Measurements from ENCODE around the gene FAM193A.

Gene FAM193A

DNA sequence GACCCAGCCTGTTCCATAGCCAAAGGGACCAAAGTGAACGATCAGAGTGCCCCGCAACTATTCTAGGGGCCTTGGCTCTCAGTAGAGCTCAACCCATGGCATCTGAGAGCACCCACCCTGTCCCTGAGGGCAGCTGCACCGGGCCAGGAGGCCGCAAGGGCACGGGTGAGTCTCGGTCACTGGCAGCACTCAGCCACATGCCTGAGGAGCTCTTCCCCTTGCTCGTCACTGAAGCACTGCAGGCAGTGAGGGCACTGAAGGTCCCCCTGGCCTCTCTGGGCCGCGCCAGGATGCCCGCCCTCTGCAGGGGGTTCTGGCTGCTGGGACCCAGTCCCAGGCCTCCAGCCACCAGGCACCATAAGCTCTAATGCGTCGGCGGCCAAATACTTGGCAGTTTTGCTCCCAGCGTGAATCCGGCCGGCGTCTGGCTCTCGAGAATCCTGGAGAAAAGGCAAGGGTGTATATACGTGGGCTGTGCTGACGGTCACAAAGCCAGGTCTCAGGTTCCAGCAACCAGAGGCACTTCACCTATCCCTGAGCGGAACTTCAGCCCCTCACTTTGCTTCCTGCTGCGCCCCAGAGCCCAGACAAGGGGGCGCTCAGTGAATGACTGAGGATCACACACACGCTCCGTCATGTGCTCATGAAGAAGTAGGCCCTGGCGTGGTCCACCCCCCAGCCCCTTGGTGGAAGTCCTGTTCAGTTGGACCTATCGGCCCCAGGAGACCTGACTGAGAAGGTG lies 205.8 kb downstream of the FAM193A start:
- no peak for DNase-seq (ENCODE audit: insufficient read length, low spot score)
- TF ChIP-seq, protein P1, sequence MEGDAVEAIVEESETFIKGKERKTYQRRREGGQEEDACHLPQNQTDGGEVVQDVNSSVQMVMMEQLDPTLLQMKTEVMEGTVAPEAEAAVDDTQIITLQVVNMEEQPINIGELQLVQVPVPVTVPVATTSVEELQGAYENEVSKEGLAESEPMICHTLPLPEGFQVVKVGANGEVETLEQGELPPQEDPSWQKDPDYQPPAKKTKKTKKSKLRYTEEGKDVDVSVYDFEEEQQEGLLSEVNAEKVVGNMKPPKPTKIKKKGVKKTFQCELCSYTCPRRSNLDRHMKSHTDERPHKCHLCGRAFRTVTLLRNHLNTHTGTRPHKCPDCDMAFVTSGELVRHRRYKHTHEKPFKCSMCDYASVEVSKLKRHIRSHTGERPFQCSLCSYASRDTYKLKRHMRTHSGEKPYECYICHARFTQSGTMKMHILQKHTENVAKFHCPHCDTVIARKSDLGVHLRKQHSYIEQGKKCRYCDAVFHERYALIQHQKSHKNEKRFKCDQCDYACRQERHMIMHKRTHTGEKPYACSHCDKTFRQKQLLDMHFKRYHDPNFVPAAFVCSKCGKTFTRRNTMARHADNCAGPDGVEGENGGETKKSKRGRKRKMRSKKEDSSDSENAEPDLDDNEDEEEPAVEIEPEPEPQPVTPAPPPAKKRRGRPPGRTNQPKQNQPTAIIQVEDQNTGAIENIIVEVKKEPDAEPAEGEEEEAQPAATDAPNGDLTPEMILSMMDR (IDR thresholded peaks at IDR 0.05; ENCODE audit: insufficient read depth, missing control alignments) = no peak
- FAIRE-seq = no peak

DNA sequence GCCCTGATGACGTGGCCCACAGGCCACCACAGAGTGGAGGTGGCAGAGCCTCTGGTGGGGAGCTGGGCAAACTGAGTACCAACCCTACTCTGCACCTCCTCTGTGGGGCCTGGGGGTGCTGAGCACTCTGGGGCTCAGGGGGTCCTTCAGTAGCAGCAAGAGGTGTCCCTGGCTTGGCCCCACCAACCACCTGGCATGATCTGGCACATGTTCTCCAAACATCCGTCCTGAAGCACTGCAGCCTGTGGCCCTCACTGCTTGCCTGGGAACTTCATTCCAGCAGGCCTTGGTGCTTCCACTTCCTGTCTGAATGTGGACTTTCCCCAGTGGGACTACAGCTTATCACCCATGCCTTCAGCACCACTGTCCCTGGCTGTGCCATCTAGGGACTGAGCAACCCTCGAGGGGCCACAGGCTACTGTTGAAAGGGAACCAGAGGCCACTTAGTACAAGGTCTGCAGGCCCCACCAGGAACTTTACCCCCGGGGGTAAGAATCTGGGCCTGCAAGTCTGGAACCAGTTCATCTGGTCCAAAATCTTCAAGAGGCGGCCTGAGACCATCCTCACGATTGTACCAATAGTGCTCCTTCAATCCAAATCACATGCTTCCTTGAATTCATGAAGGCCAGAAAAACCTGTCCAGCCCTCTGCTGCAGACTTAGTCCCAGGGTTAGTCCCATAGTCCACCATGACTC lies 206.5 kb downstream of the FAM193A start:
- DNase-seq (ENCODE audit: insufficient read length, low spot score) = peak; percentile 14
- no peak for FAIRE-seq
- TF ChIP-seq, protein P1 (IDR thresholded peaks at IDR 0.05; ENCODE audit: insufficient read depth, missing control alignments) = no peak

GRCh38 chr4:2743518-2744445 lies 207.3 kb downstream of the FAM193A start:
- TF ChIP-seq, protein P1 (IDR thresholded peaks at IDR 0.05; ENCODE audit: insufficient read depth, missing control alignments) = no peak
- peak; percentile 10 for DNase-seq (ENCODE audit: insufficient read length, low spot score)
- FAIRE-seq = no peak

DNA sequence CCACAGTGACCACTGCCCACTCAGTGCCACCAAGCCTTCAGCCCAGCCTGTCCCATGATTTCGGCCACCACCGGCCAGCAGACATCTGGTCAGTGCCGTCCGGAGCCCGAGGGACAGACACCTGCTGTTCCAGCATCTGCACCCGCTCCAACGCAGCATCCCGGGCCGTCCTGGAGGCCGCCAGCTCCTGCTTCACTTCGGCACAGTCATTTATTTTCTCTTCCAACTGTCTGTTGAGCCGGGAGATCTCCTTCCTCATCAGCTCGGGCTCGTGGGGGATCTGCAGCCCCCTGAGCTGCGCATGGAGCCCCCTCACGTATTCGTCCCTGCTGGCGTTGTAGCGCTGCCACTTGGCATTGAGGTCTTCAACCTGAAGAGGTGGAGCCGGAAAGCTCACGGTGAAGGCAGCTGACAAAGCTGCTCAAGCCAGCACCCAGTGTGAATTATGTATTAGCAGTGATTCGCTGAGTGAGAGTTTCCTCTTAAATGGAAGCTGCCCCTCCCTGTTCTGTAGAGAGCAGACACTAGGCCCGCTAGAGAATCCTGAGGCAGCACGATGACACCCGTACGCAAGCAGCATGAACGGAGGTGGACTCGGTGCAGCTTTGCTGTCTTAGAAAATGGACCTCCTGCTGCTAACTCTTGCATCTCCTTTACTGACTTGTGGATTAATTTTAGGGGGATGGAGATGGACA lies 208.3 kb downstream of the FAM193A start:
- TF ChIP-seq, protein P1 (IDR thresholded peaks at IDR 0.05; ENCODE audit: insufficient read depth, missing control alignments) = no peak
- DNase-seq (ENCODE audit: insufficient read length, low spot score) = no peak
- FAIRE-seq = no peak

DNA sequence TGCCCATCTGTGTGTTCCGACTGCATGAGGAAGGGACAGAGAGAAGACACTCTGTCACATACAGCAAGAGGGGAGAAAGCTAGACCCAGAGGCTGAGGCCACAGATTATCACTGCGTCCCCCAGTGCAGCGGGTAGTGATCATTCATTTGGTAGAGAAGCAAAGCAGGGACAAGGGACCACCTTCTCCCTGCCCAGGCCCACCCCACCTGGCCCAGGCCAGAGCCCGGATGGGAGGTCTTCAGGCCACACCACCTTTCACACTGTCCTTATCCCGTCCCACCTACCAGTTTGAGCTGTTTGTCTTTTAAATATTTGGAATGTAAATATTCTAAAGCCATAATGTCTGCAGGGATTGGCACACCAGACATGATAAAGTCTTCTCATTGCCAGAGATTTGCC lies 209.1 kb downstream of the FAM193A start:
- DNase-seq (ENCODE audit: insufficient read length, low spot score) (no peak), FAIRE-seq (no peak)
- TF ChIP-seq, protein P1 (IDR thresholded peaks at IDR 0.05; ENCODE audit: insufficient read depth, missing control alignments) = no peak

DNA sequence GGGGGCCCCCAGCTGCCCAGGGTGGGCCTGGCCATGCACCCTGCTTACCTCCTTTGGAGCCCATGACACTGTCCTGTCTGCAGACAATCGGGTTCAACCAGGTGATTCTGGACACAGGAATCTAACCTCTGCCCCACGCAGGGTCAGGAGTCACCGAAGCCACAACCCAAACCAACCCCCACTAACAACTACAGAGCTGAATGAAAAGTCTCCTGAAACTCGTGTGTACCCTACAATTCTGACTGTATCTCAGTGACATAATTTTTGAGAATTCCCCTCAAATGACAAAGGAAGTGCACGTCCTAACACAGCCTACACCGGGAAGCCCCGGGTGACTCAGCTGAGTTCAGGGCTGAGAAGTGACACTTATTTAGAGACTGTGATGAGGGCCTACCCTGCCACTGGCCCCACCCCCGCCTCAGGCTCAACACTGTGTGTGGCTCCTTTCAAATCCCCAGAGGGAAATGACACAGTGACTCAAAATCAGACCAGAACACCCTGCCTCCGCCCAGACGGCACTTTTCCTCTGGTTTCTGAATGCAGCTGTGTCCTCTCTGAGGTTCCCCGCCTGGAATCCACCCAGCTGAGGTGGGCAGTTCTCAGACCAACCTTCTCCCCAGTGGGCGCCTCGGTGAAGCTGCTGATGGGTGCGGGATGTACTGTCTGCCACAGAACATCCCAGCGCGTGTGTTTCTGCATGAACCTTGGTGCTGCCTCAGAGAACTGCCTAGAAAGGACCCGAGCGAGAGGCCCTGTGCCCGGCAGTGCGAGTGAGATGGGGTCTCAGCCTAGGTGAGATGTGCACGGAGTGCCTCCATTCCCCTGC lies 209.7 kb downstream of the FAM193A start:
- no peak for DNase-seq (ENCODE audit: insufficient read length, low spot score)
- TF ChIP-seq, protein P1 (IDR thresholded peaks at IDR 0.05; ENCODE audit: insufficient read depth, missing control alignments) = no peak
- FAIRE-seq = no peak

Measured in D721Med (cell line).